IMR-90 (cell line): Measurements from ENCODE around the gene BMPER.

Experiments
- CTCF ChIP-seq: conservative IDR thresholded peaks from 2 replicates; pipeline ENCODE4 v1.5.1; 2012; ENCODE audit warnings: mild to moderate bottlenecking, low read depth, low read length, improper control_type of control experiment
- ELK1 ChIP-seq: fragments of 150-350 bp; IDR thresholded peaks from 2 replicates; pipeline ENCODE4 v1.6.1; 2016; ENCODE audit warnings: low read depth, mild to moderate bottlenecking, low read length, moderate library complexity, borderline replicate concordance
- POLR2A ChIP-seq: IDR thresholded peaks from 2 replicates; pipeline ENCODE4 v1.6.1; 2012; ENCODE audit warnings: mild to moderate bottlenecking, low read depth, low read length

- TF ChIP-seq CTCF (no peak), POLR2A (no peak), ELK1 (no peak)
Observed at GRCh38 chr7:33937871-33938270, 32.5 kb downstream of the BMPER start.
